Glutamatergic neuron (in vitro differentiated cells): Measurements from ENCODE around the gene CD2AP. TPM values are rescaled to one million over a fixed set of nuclear protein-coding genes. Genes with fewer than 3 reads are reported as not detected.

Experiments used
- DNase-seq: peaks from one replicate; pipeline ENCODE4 v3.0.0; 2022
- H3K27ac Mint-ChIP-seq: one replicate; pipeline ENCODE4 v1.8.0; 2020; ENCODE audit warnings: mild to moderate bottlenecking, mixed read lengths, inconsistent platforms; ENCODE audit not compliant: unreplicated experiment
- H3K27me3 Mint-ChIP-seq: one replicate; pipeline ENCODE4 v1.8.0; 2020; ENCODE audit warnings: mild to moderate bottlenecking, moderate library complexity, mixed read lengths, inconsistent platforms; ENCODE audit not compliant: unreplicated experiment
- H3K36me3 Mint-ChIP-seq: one replicate; pipeline ENCODE4 v1.8.0; 2020; ENCODE audit warnings: mild to moderate bottlenecking, mixed read lengths, inconsistent platforms; ENCODE audit not compliant: unreplicated experiment
- H3K4me1 Mint-ChIP-seq: one replicate; pipeline ENCODE4 v1.8.0; 2020; ENCODE audit warnings: mild to moderate bottlenecking, low read depth, mixed read lengths, inconsistent platforms; ENCODE audit not compliant: unreplicated experiment
- H3K4me3 Mint-ChIP-seq: one replicate; pipeline ENCODE4 v1.8.0; 2020; ENCODE audit warnings: mild to moderate bottlenecking, mixed read lengths, inconsistent platforms; ENCODE audit not compliant: unreplicated experiment
- H3K9me3 Mint-ChIP-seq: one replicate; pipeline ENCODE4 v1.8.0; 2020; ENCODE audit warnings: mild to moderate bottlenecking, moderate library complexity, mixed read lengths, inconsistent platforms; ENCODE audit not compliant: unreplicated experiment
- CTCF ChIP-seq: fragments of 200-600 bp; sonication (generic); IDR thresholded peaks from one replicate; pipeline ENCODE4 v1.5.0; 2021; ENCODE audit not compliant: partially characterized antibody, unreplicated experiment
- total RNA-seq: library from RNA; stranded (reverse); fragmentation: NEBNext Ultra II Directional; extraction: Animal tissue kit (Norgen Biotek cat#: 25700); gene quantifications from one replicate; pipeline ENCODE4 v1.2.1, GENCODE V29; 2021; ENCODE audit not compliant: unreplicated experiment

Gene CD2AP
- total RNA-seq, 1 donor from 2014 or later, result 14.9 TPM

DNA sequence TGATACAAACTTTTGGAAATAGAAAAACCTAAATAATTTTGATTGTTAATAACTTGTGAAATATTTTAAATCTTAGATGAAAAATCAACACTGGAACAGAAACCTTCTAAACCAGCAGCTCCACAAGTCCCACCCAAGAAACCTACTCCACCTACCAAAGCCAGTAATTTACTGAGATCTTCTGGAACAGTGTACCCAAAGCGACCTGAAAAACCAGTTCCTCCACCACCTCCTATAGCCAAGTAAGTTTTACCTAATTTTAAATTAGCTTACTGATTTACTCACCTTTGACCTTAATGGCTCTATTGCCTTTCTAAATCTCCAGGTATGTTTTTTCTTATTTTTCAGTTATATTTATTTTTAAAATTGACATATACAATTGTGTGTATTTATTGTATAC, 118.2 kb downstream of the CD2AP start:
- H3K4me3 Mint-ChIP-seq, result no peak overlapping the region
- no peak overlapping the region for H3K27ac Mint-ChIP-seq
- H3K9me3 Mint-ChIP-seq, result no peaks in the 10 kb centered on the region
- no peak for DNase-seq
- H3K27me3 Mint-ChIP-seq, result no peaks in the 10 kb centered on the region
- no peak for TF ChIP-seq CTCF
- peaks cover 4% of the 10 kb centered on the region for H3K36me3 Mint-ChIP-seq
- peaks cover 6% of the 10 kb centered on the region for H3K4me1 Mint-ChIP-seq

- Mint-ChIP-seq H3K4me1 (no peaks in the 10 kb centered on the region), H3K4me3 (no peak overlapping the region), H3K27me3 (no peaks in the 10 kb centered on the region), H3K9me3 (no peaks in the 10 kb centered on the region), H3K36me3 (peaks cover 4% of the 10 kb centered on the region), H3K27ac (no peak overlapping the region)
- no peak for DNase-seq
- no peak for TF ChIP-seq CTCF
Observed at GRCh38 chr6:47598367-47598766, 120.8 kb downstream of the CD2AP start.

DNA sequence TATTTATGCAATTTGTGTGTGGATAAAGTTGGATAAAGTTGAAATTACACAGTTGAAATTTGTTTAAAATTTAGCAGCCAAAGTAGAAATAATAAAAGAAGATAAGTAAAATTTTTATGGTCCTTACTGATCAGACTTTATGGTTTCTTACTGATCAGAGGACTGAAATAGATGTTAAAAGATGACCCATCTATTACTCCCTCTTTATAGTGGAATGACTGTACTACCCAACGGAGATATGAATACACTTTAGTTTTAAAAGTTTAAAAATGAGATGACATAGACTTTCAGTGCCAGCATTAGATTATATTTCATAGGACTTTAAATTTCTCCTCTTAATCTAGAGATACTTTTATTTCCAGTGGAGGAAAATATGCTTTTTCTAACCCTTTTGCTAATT, 121.9 kb downstream of the CD2AP start:
- TF ChIP-seq CTCF, result no peak
- H3K27ac Mint-ChIP-seq, result no peak overlapping the region
- no peaks in the 10 kb centered on the region for H3K27me3 Mint-ChIP-seq
- no peaks in the 10 kb centered on the region for H3K9me3 Mint-ChIP-seq
- no peak overlapping the region for H3K4me3 Mint-ChIP-seq
- no peaks in the 10 kb centered on the region for H3K4me1 Mint-ChIP-seq
- no peak for DNase-seq
- H3K36me3 Mint-ChIP-seq, result peaks cover 4% of the 10 kb centered on the region

- Mint-ChIP-seq H3K27me3 (no peaks in the 10 kb centered on the region), H3K36me3 (no peaks in the 10 kb centered on the region), H3K4me1 (no peaks in the 10 kb centered on the region), H3K27ac (no peak overlapping the region), H3K9me3 (no peaks in the 10 kb centered on the region), H3K4me3 (no peak overlapping the region)
- TF ChIP-seq CTCF, result no peak
- no peak for DNase-seq
Observed at GRCh38 chr6:47603227-47603626, 125.6 kb downstream of the CD2AP start.

DNA sequence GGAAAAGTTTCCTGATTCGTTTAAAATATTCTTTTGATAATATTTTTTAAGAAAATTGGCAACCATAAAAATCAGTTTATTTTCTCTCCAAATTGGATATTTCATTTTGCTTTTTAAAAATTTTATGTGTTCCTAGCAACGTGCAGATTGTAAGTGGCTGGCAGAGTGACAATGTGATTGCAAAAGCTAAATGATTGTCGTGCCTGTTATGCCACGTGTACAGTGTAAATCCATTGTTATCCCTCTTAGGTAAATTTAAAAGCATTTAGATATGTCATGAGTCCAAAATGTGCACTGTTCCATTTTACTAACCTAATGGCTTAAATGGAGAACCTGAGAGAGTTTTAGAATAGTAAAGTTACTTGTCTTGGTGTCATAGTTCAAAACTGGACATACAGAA, 126.4 kb downstream of the CD2AP start:
- no peaks in the 10 kb centered on the region for H3K36me3 Mint-ChIP-seq

More for the DNA sequence above, 126.4 kb downstream of the CD2AP start:
- Mint-ChIP-seq H3K4me3 (no peak overlapping the region), H3K4me1 (no peaks in the 10 kb centered on the region), H3K27ac (no peak overlapping the region), H3K9me3 (no peaks in the 10 kb centered on the region), H3K27me3 (no peaks in the 10 kb centered on the region)
- DNase-seq, result no peak
- TF ChIP-seq CTCF, result no peak
